AG10803 (cell line): ENCODE results near the gene PAM.
"Not testable (repeated sequence)": the region's sequence is repeated elsewhere in the genome, so short reads cannot be mapped to it uniquely, and the experiment has no call there.

Experiments used
- DNase-seq: peaks from one replicate; pipeline ENCODE4 v3.0.0; 2010; ENCODE audit warnings: low read depth
- H3K4me3 ChIP-seq: 2 replicates; pipeline ENCODE4 v1.5.1; 2011; ENCODE audit warnings: mild to moderate bottlenecking, low read length, control low read depth
- CTCF ChIP-seq: conservative IDR thresholded peaks from 2 replicates; pipeline ENCODE4 v1.5.1; 2011; ENCODE audit warnings: mild to moderate bottlenecking, low read length, control low read depth, inconsistent platforms

Gene PAM

GRCh38 chr5:103057208-103058130 lies 302.4 kb downstream of the PAM start:
- no peak overlapping the region for H3K4me3 ChIP-seq
- no peak for DNase-seq
- TF ChIP-seq CTCF, result no peak

GRCh38 chr5:103059525-103059924 lies 304.4 kb downstream of the PAM start:
- no peak for TF ChIP-seq CTCF
- H3K4me3 ChIP-seq, result no peak overlapping the region
- DNase-seq, result no peak

- H3K4me3 ChIP-seq, result no peak overlapping the region
- no peak for DNase-seq
- no peak for TF ChIP-seq CTCF
These were observed 305.4 kb downstream of the PAM start for GRCh38 chr5:103060424-103060954.

- no peak for DNase-seq
- no peak for TF ChIP-seq CTCF
- no peak overlapping the region for H3K4me3 ChIP-seq
These were observed 311.2 kb downstream of the PAM start for GRCh38 chr5:103066326-103066725.

- not testable (repeated sequence) for H3K4me3 ChIP-seq, DNase-seq
These were observed 318.4 kb downstream of the PAM start for GRCh38 chr5:103073500-103073899.

GRCh38 chr5:103075442-103075841 lies 320.3 kb downstream of the PAM start:
- no peak for DNase-seq
- no peak for TF ChIP-seq CTCF
- no peak overlapping the region for H3K4me3 ChIP-seq
